ENCODE data around the gene MFNG. TPM values are rescaled to one million over a fixed set of nuclear protein-coding genes. Genes with fewer than 3 reads are reported as not detected.

Gene MFNG
- total and polyA plus RNA-seq, 2 donors (not counting 1 experiment from before 2014, with no cell fraction given): 0.15 TPM; not detected in 1

DNA sequence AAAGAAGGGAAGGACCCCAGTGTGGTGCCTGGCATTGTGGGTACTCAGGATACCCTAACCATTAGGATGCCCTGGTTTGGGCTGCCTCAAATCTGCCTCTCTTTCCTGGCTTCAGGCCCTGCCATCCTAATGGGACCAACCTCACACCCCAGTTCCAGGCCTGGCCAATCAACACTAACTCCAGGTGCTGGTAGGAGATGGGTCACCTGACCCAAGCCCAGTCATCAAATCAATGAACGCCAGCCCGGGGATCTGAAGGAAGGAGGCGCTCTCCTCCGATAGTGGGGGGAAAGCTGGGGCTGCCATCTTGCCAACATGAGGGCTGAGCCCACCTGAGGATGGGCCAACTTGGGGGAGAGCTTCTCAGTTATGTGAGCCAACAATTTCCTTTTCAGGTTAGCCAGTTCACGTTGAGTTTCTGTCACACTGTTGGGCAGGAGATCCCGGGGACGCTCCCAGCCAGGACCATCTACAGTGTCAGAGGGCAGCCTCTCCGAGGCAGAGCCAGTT, 12.7 kb downstream of the MFNG start:
- no peak overlapping the region for H2AFZ ChIP-seq (ENCODE audit: low read length)
- DNase-seq (ENCODE audit: low read depth in 2 of 2): no peak
- H4K20me1 ChIP-seq (ENCODE audit: control insufficient read depth, extremely low read depth, insufficient read depth, low read length): no peaks in the 10 kb centered on the region
- H3K27ac ChIP-seq (ENCODE audit: insufficient read depth, low read length): no peak overlapping the region
- no peak for TF ChIP-seq EZH2 (IDR thresholded peaks at IDR 0.05; ENCODE audit: low read length, missing control alignments)
- TF ChIP-seq, protein P1, sequence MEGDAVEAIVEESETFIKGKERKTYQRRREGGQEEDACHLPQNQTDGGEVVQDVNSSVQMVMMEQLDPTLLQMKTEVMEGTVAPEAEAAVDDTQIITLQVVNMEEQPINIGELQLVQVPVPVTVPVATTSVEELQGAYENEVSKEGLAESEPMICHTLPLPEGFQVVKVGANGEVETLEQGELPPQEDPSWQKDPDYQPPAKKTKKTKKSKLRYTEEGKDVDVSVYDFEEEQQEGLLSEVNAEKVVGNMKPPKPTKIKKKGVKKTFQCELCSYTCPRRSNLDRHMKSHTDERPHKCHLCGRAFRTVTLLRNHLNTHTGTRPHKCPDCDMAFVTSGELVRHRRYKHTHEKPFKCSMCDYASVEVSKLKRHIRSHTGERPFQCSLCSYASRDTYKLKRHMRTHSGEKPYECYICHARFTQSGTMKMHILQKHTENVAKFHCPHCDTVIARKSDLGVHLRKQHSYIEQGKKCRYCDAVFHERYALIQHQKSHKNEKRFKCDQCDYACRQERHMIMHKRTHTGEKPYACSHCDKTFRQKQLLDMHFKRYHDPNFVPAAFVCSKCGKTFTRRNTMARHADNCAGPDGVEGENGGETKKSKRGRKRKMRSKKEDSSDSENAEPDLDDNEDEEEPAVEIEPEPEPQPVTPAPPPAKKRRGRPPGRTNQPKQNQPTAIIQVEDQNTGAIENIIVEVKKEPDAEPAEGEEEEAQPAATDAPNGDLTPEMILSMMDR (conservative IDR thresholded peaks at IDR 0.05 in 1 of 2, IDR thresholded peaks at IDR 0.05 in 1 of 2; ENCODE audit: low read depth in 1 of 2, low read length in 2 of 2): no peak
- no peak overlapping the region for H3K4me2 ChIP-seq (ENCODE audit: extremely low read depth, insufficient read depth, low read length)
- H3K79me2 ChIP-seq (ENCODE audit: control insufficient read depth, insufficient read depth, low read length): no peaks in the 10 kb centered on the region
- no peaks in the 10 kb centered on the region for H3K36me3 ChIP-seq (ENCODE audit: control insufficient read depth, insufficient read depth, low read length)
- H3K4me1 ChIP-seq (ENCODE audit: control insufficient read depth, extremely low read depth, insufficient read depth, low read length): no peaks in the 10 kb centered on the region
- no peak overlapping the region for H3K9ac ChIP-seq (ENCODE audit: insufficient read depth, low read length)
- no peak overlapping the region for H3K4me3 ChIP-seq (replicated peaks in 1 of 4; ENCODE audit: control extremely low read depth in 1 of 4, insufficient read depth in 1 of 4, low read depth in 3 of 4, low read length in 4 of 4)
- no peaks in the 10 kb centered on the region for H3K9me3 ChIP-seq (ENCODE audit: control insufficient read depth, insufficient read depth, low read depth, low read length)
- peaks cover 23% of the 10 kb centered on the region for H3K27me3 ChIP-seq (ENCODE audit: control insufficient read depth, insufficient read depth, low read length)

- peak in 1 of 2 donors; percentile 23 for DNase-seq (ENCODE audit: low read depth in 2 of 2)
- Histone ChIP-seq H3K9ac (ENCODE audit: insufficient read depth, low read length) (no peak overlapping the region), H3K9me3 (ENCODE audit: control insufficient read depth, insufficient read depth, low read depth, low read length) (no peaks in the 10 kb centered on the region)
Measured at GRCh38 chr22:37472418-37473006, 13.7 kb downstream of the MFNG start.

DNA sequence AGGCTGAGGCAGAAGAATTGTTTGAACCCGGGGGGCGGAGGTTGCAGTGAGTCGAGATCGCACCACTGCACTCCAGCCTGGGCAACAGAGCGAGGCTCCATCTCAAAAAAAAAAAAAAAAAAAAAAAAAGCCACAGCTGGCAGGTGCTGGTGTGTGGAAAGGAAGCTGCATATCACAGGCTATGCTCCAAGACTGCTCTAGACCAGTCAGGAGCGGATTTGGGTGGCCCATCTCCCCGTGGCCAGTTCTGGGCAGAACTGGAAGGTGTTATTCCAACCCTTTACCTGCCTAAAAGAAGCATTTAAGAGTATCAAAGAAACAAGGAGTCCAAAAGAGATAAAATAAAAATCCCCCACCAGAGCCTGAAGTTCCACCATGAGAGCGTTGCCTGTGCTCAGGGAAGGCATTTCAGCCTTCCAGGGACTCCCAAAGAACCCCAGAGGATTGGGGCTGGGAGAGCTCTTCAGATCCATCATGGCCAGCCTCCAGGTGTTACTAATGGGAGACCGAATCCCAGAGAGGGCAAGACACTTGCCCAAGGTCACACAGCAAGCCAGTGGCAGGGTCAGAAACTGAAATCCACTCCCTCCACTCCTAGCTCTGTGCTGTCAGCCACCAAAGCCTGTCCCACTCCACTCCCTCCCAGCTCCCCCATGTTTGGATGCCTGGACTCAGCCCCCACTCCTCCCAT, 14.3 kb downstream of the MFNG start:
- no peak overlapping the region for H2AFZ ChIP-seq (ENCODE audit: low read length)
- no peaks in the 10 kb centered on the region for H3K79me2 ChIP-seq (ENCODE audit: control insufficient read depth, insufficient read depth, low read length)
- H3K27me3 ChIP-seq (ENCODE audit: control insufficient read depth, insufficient read depth, low read length): peaks cover 36% of the 10 kb centered on the region
- no peaks in the 10 kb centered on the region for H4K20me1 ChIP-seq (ENCODE audit: control insufficient read depth, extremely low read depth, insufficient read depth, low read length)
- no peaks in the 10 kb centered on the region for H3K9me3 ChIP-seq (ENCODE audit: control insufficient read depth, insufficient read depth, low read depth, low read length)
- no peak overlapping the region for H3K4me2 ChIP-seq (ENCODE audit: extremely low read depth, insufficient read depth, low read length)
- no peak overlapping the region for H3K4me3 ChIP-seq (replicated peaks in 1 of 4; ENCODE audit: control extremely low read depth in 1 of 4, insufficient read depth in 1 of 4, low read depth in 3 of 4, low read length in 4 of 4)
- no peak overlapping the region for H3K9ac ChIP-seq (ENCODE audit: insufficient read depth, low read length)
- TF ChIP-seq EZH2 (IDR thresholded peaks at IDR 0.05; ENCODE audit: low read length, missing control alignments): no peak
- TF ChIP-seq, protein P1 (conservative IDR thresholded peaks at IDR 0.05 in 1 of 2, IDR thresholded peaks at IDR 0.05 in 1 of 2; ENCODE audit: low read depth in 1 of 2, low read length in 2 of 2): no peak
- no peaks in the 10 kb centered on the region for H3K4me1 ChIP-seq (ENCODE audit: control insufficient read depth, extremely low read depth, insufficient read depth, low read length)
- no peak overlapping the region for H3K27ac ChIP-seq (ENCODE audit: insufficient read depth, low read length)
- no peaks in the 10 kb centered on the region for H3K36me3 ChIP-seq (ENCODE audit: control insufficient read depth, insufficient read depth, low read length)
- DNase-seq (ENCODE audit: low read depth in 2 of 2): no peak

More at GRCh38 chr22:37472418-37473006, 13.7 kb downstream of the MFNG start:
- no peak for TF ChIP-seq EZH2 (IDR thresholded peaks at IDR 0.05; ENCODE audit: low read length, missing control alignments)
- TF ChIP-seq, protein P1 (conservative IDR thresholded peaks at IDR 0.05 in 1 of 2, IDR thresholded peaks at IDR 0.05 in 1 of 2; ENCODE audit: low read depth in 1 of 2, low read length in 2 of 2): peak; percentile 51 to 62
- no peak overlapping the region for H3K4me2 ChIP-seq (ENCODE audit: extremely low read depth, insufficient read depth, low read length)
- no peak overlapping the region for H3K4me3 ChIP-seq (replicated peaks in 1 of 4; ENCODE audit: control extremely low read depth in 1 of 4, insufficient read depth in 1 of 4, low read depth in 3 of 4, low read length in 4 of 4)
- no peaks in the 10 kb centered on the region for H4K20me1 ChIP-seq (ENCODE audit: control insufficient read depth, extremely low read depth, insufficient read depth, low read length)
- H3K4me1 ChIP-seq (ENCODE audit: control insufficient read depth, extremely low read depth, insufficient read depth, low read length): no peaks in the 10 kb centered on the region
- H3K36me3 ChIP-seq (ENCODE audit: control insufficient read depth, insufficient read depth, low read length): no peaks in the 10 kb centered on the region
- no peaks in the 10 kb centered on the region for H3K79me2 ChIP-seq (ENCODE audit: control insufficient read depth, insufficient read depth, low read length)
- peaks cover 29% of the 10 kb centered on the region for H3K27me3 ChIP-seq (ENCODE audit: control insufficient read depth, insufficient read depth, low read length)
- H2AFZ ChIP-seq (ENCODE audit: low read length): no peak overlapping the region
- no peak overlapping the region for H3K27ac ChIP-seq (ENCODE audit: insufficient read depth, low read length)
